HCT116 (cell line): Measurements from ENCODE around the gene SRR.

Experiments
- EZH2 ChIP-seq: fragments of 200-600 bp; sonication (generic); IDR thresholded peaks from 2 replicates; pipeline ENCODE4 v1.6.1; 2017; ENCODE audit warnings: antibody characterized with exemption, mixed run types
- SP1 ChIP-seq: IDR thresholded peaks from 2 replicates; pipeline ENCODE4 v1.6.1; 2012; ENCODE audit warnings: low read depth
- TF ChIP-seq, protein P1 (sequence below), 3 experiments: fragments of 200-600 bp in 1 of 3; sonication (generic) in 1 of 3; IDR thresholded peaks in 2 of 3; conservative IDR thresholded peaks in 1 of 3; 2 replicates each; pipeline ENCODE4 v1.5.1; 2012 to 2017; ENCODE audit warnings: low read depth in 2 of 3, low read length in 2 of 3, antibody characterized with exemption in 1 of 3, borderline replicate concordance in 1 of 3, control low read depth in 1 of 3, mild to moderate bottlenecking in 1 of 3, mixed read lengths in 1 of 3, mixed run types in 1 of 3, moderate library complexity in 1 of 3; ENCODE audit not compliant: insufficient read depth in 1 of 3
- TF ChIP-seq, protein P2 (sequence below): IDR thresholded peaks from 2 replicates; pipeline ENCODE4 v1.6.1; 2012

DNA sequence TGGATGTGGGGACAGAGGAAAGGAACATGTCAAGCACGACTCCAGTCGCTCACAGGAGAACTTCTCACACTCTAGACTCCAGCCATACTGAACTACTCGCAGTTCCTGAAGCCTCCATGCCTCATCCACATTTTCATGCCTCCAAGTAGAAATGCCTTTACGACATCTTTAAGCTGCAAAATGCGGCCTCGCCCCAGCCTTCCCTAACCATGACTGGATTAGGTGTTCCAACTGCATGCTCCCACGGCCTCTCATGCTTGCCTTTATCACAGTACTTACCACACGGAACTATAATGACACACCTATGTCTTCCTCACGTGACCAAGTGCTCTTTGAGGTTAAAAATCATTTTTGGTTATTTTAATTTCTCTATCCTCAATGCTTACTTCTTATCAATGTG, 24.0 kb upstream of the SRR start:
- TF ChIP-seq, protein P1, sequence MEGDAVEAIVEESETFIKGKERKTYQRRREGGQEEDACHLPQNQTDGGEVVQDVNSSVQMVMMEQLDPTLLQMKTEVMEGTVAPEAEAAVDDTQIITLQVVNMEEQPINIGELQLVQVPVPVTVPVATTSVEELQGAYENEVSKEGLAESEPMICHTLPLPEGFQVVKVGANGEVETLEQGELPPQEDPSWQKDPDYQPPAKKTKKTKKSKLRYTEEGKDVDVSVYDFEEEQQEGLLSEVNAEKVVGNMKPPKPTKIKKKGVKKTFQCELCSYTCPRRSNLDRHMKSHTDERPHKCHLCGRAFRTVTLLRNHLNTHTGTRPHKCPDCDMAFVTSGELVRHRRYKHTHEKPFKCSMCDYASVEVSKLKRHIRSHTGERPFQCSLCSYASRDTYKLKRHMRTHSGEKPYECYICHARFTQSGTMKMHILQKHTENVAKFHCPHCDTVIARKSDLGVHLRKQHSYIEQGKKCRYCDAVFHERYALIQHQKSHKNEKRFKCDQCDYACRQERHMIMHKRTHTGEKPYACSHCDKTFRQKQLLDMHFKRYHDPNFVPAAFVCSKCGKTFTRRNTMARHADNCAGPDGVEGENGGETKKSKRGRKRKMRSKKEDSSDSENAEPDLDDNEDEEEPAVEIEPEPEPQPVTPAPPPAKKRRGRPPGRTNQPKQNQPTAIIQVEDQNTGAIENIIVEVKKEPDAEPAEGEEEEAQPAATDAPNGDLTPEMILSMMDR (IDR thresholded peaks at IDR 0.05 in 2 of 3, conservative IDR thresholded peaks at IDR 0.05 in 1 of 3; ENCODE audit: borderline replicate concordance in 1 of 3, insufficient read depth in 1 of 3, low read depth in 2 of 3, low read length in 2 of 3): no peak
- TF ChIP-seq SP1 (no peak), EZH2 (no peak)
- TF ChIP-seq, protein P2, sequence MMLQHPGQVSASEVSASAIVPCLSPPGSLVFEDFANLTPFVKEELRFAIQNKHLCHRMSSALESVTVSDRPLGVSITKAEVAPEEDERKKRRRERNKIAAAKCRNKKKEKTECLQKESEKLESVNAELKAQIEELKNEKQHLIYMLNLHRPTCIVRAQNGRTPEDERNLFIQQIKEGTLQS: no peak
